Activated CD8-positive, alpha-beta memory T cell treated with anti-CD3 and anti-CD28 coated beads for 4 hours (primary cell): ENCODE data around the gene CCDC187.

ENCODE experiments used
- DNase-seq, 2 donors: peaks; one replicate each; pipeline ENCODE4 v3.0.0-alpha.2; 2020; ENCODE audit warnings: low read depth in 2 of 2

CCDC187 gene

DNA sequence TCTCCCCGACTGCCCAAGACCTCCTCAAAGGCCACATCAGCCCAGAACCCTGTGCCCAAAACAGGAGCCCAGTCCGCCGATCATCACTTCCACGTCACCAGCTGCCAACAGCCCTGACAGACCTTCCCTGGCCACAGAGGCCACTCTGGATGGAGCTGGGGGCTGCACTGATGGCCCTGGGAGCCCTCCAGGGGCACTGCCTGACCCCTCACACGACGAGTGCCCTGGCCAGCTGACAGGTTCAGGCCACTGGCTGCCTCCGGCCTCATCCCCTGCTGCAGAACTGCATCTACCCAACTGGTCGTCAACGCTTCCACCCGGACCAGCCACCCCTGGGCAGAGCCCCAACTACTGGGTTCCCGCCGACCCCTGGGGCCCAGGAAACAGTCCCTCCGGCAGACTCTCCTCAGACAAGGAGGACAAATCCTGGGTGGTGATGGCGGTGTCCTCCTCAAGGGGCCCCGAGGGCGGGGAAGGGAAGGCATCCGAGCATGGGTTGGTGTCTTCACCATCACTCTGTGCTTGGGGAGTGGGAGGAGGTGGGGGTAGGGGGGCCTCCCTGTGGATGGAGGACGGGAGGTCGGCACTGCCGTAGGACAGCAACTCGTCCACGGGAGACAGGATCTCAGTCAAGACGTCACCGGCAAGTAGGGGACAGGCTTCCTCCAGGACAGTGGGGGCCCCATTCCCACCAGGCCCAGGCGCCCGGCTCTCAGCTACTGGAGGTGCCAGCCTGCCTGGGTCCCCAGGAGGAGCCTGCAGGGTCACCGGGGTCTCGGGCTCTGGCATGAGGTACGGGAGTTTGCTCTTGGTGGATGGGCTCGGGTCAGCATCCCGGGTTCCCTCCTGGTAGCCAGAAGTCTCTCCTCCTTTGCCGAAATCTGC is 50.4 kb downstream of the CCDC187 start:
- DNase-seq, result no peak

DNA sequence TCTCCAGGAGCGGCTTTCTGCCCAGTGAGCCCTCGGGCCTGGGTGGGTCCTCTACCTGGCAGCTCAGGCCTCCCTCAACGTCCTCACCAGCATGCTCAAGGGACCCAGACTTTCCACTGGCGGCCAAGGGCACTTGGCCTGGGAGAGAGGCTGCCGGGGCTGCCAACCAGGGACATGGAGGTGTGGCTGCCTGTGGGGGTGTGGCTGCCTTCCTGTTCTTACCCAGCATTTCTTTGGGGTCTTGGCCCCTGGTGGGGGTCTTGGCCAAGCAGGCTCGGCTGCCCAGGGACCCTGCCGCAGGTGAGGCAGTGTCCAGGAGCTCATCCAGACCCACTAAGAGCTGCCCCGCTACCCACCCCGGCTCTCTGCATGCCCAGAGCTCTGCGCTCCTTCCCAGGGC is 51.0 kb downstream of the CCDC187 start:
- DNase-seq, result no peak

DNA sequence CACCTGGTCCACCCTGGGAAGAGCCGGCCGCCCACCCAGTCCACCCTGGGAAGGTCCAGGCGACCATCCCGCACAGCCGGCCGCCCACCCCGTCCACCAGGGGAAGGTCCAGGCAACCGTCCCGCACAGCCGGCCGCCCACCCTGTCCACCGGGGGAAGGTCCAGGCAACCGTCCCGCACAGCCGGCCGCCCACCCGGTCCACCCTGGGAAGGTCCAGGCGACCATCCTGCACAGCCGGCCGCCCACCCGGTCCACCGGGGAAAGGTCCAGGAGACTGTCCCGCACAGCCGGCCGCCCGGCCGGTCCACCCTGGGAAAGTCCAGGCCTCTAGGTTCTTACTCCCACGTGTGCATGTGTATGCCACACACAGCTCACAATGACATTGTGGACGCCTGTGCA is 51.6 kb downstream of the CCDC187 start:
- no peak for DNase-seq

DNA sequence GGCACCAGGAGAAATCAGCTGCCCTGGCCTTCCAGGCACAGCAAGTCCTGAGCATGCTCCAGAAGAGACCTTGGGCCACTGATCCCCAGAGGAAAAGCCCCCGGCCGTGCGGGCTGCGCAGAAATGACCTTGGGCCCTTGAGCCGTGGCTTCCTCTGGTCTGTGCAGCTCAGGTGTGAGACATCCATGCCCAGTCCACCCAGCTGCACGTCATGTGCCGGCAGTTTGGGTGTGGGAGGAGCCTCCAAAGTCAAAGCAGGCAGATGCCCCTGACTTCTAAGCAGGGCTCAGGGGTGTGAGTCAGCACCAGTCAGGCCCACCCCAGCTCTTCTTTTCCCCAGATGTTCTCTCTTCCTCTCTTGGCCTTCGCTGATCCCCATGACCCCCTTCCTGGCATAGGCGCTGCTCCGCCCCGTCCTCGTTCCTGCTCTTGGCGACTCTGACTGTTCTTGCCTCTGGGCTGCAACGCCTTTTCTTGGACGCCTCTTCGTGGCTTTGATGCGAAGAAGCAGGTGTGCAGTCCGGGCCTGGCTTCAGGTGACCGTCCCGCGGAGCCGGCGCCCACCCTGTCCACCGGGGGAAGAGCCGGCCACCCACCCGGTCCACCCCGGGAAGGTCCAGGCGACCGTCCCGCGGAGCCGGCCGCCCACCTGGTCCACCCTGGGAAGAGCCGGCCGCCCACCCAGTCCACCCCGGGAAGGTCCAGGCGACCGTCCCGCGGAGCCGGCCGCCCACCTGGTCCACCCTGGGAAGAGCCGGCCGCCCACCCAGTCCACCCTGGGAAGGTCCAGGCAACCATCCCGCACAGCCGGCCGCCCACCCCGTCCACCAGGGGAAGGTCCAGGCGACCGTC is 52.4 kb downstream of the CCDC187 start:
- no peak for DNase-seq

DNA sequence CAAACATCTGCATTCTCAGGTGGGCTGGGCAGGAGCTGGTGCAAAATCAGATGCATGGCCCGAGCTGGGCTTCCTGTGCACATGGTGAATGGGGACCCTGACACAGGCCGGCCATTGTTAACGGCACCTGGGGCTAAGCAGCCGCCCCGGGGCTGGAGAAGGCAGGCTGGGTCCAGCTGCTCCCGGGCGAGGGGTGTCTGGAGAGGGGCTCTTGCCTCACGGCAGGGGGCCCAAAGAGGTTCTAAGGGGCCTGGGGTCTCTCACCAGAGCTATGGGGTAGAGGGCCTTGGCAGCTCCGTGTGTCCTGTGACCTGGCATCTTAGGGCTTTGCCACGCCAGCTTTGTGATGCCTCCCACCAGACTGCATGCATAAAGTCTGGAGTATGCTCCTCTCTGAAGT is 53.2 kb downstream of the CCDC187 start:
- no peak for DNase-seq

DNA sequence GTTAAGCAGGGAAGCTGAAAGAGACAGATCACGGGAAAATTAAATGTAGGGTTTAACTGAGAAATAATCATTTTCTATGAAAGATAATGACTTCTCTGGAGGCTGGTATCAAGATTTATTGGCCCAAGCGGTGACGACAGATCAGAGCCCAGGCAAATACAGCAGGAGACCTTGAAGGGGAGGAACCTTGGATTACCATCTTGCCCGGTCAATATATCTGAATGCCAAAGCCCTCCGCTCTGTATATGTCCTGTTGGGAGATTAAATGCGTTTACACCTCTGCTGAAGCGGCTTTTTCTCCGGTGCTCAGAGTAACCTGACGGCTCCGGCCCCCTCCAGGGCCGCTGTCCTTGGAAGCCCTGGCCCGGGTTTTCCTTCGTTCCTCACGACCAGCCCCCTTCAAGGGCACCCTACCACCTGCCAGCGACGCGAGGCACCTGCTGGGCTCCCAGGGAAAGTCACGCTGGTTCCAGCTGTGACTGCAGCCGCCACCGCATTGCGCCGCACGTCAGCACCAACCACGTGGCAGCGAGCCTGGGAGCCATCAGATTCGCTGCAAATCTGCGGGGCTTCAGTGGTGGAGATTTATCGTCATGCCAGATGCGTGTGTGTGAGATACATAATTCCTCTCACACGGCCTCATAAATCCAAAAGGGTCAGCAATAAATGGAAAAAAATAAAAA is 53.9 kb downstream of the CCDC187 start:
- no peak for DNase-seq

DNA sequence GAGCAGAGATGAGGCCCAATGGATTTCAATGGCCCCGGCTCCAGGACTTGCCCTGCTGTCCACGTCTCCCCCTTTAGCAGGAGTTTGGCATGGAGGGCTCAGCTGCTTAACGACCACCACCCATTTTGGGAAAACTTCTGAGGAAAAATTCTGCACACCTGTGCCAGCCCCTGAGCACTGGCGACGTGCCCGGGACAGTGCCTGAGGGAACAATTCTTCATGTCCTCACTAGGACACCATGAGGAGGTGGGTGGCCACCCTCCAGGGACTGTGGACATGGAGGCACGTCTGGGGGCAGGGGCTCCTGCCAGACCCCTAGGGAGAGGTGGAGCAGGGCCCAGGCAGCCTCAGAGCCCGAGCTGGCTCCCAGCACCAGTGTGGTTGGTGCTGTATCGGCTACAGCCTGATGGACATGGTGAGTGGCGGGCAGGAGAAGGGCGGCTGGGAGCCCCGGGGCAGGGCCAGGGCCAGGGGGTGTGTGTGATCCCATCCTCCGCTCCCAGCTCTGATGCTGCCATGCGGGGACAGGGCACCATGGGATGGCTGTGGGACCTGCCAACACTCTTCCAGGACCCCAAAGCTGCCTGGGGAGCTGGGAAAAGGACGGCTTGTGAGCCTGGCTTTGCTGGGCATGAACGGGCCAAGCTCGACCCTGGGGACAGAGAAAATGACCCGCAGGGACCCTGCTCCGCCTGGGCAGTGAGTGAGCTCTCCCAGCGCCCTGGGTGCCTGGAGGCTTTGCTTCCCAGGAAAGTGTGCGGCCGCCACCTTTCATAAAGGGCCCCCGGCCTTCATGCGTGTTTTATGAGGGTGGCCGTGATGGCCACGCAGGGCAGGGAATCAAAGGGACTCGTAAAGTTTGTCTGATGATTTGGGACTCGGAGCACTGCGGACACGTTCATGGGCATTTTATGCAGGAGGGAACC is 54.7 kb downstream of the CCDC187 start:
- DNase-seq, result no peak

DNA sequence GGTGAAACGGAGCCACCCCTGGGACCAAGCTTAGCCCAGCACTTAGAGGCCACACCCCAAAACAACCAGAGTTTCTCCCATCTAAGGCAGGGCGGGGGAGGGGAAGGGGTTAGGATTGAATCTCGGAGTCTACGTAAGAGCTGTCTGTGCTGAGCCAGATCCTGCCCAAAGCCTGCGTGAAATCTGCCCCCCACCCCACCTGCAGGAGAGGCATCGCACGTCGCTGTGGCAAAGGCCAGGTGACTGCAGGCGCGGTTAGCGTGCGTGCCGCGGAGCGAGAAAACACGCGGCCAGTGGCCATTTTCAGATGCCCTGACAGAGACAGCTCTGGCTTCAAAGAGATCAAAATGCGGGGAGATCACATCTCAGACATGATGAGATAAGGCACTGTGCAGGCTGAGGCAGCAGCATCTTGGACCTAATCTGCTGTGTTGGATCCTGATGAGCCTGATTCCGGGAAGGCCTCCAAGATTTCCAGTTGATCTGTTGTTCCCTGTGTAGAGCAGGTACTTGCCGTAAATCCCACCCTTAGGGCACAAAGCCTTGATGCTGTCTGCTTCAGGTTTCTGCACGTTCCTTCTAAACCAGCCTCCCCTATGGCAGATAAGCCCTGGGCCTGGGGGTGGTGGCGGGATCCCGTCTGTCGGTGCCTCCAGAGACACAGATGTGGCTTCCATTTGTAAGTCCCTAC is 55.8 kb downstream of the CCDC187 start:
- DNase-seq, result no peak

DNA sequence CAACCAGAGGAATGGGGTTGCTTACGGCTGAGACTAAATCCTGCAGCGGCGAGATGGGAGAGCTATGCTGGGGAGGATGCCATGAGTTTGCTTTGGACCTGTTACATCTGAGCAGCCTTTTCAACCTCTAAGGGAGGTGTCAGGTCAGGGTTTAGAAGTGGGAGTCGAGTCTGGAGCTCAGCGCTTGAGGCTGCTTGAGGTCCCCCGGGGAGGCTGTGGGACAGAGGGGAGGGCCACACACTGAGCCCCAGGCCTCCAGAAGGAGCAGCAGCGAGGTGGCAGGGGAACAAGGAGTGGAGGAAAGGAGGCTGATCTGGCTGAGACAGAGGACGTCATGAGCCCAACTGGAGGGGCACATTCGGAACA is 56.4 kb downstream of the CCDC187 start:
- DNase-seq, result no peak

DNA sequence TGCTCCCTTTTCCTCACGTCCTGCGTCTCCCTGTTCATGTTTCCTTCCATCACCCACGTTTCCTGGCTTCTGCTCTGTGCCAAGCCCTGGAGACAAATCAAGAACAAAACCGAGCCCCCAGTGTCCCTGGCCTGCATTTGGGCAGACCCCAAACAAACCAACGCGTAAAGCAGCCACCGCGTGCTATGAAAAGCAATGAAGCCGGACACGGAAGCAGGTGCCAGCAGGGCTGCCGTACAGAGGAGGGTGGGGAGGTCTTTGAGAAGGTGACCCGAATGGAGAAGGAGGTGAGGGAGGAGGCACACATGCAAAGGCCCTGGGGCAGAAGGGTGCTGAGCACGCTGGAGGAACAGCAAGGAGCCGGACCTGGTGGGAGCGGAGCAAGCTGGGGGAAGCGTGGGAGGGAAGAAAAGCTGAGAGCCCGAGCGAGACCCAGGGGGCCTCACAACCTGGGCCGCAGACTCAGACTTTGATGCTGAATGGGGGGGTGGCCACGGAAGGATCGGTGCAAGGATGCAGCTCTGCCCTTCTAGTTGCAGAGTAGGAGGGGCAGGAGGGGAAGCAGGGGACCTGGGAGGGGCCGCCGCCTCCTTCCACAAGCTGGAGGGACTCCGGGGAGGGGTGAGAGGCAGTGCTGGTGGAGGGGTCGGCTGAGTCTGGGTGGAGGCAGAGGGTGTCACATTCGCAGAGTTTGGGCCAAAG is 56.9 kb downstream of the CCDC187 start:
- DNase-seq, result no peak

DNA sequence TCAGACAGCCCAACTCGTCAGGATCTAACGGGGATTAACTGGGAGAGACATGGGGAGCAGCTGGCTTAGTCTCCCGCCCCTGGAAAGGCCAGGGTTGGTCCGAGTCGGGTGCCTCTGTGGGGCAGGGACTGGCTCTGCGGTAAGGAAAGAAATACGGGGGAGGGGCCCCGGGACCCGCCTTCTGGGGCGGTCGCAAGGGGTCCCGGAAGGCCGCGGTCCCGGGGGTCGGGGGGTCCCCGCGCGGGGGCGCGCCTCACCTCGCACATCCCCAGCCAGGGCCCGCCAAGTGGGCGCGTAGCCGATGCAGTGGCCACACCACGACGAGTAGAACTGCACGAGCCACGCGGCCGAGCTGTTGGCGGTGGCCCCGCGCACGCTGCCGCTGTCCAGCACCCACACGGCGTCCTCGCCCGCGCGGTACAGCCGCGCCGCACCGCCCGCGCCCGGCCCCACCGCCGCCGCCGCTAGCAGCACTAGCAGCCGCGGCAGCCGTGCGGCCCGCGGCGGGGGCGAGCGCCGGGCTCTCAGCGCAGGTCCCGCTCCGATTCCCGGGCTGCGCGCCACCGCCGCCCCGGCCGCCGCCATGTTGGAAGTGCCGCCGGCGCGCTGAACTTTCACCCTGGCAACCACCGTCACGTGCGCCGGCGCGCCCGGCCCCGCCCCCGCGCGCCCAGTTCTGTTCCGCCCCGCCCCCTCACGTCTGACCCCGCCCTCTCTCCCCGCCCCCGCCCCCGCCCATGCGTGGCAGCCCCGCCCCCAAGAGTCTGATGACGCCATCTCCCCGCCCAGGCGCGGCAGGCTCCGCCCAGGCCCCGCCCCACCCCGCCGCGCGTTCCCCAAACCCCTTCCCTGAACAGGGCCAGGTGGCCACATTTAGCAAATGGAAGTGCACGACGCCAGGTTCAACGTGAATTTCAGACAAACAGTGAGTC is 58.4 kb downstream of the CCDC187 start, which contains the start of gene QSOX2:
TSS of gene QSOX2 (minus strand) at position 594 of the 932 bp plus-strand sequence. CDS start at position 585, 9 bp downstream.
- DNase-seq, result peak; percentile 71 to 72

DNA sequence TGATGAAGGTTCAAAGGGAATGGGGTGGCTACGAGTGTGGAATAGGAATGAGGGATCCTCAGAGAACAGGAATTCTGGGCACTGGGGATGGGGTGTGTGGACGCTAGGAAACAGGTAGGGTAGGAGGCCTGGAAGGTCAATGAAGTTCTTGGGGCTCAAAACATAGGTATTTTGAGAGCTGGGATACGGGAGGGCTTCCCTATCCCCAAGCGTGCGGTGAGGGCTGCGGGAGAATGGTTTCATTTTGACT is 59.0 kb downstream of the CCDC187 start:
- no peak for DNase-seq

DNA sequence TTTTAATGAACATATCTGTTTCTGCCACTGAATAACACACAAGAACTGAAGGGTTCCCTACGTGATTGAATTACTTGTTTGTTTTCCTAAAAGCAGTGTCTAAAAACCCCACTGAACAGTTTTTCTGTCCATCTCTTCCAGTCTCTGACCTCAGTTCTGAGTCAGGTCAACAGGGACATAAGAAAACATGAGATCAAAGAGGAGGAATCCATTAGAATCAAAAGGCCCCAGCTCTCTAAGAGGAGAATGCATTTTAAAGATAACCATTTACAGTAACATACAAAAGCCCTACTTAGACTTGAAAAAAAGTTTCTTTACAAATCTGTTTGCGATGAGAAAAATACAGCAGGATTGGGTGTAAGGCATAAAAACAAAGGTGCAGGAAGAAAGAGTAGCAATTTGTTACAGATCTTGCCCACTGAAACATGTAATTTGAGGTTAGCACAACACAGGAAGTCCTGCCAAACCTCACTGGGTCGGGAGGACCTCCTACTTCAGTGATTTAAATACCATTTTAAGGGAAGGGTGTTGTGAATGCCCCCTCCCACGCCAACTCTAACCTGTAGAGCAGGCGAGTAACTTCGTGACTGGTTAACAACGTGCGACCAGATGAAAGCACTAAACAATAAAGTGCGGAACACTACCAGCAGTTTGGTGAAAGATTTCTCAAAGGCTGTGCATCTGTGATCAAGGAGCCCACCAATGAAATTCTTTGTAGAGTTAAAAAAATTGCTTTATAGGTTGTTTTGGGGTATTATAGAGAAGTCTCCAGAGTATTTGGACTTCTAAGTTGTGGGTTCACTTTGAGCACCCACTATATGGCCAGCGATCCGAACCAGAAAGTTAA is 59.5 kb downstream of the CCDC187 start:
- DNase-seq, result peak; percentile 44 to 65

DNA sequence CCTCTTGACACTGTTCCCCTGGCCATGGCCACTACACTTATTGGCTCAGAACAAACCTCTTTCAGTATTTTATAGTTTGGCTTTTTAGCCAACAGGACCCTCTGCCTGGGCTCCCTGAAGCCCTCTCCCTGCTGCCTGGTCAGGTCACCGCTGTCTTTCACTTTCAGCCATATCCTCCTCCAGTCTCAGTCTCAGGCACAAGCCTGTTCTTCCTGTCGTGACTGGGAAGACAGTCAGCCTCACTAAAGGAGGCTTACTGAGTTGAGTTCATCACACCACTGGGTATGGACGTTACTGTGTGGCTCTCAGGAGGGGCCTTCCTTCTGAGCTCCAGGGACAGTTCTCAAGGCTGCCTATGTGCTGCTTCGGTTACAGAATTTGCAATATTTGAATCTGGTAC is 60.3 kb downstream of the CCDC187 start:
- DNase-seq, result no peak

DNA sequence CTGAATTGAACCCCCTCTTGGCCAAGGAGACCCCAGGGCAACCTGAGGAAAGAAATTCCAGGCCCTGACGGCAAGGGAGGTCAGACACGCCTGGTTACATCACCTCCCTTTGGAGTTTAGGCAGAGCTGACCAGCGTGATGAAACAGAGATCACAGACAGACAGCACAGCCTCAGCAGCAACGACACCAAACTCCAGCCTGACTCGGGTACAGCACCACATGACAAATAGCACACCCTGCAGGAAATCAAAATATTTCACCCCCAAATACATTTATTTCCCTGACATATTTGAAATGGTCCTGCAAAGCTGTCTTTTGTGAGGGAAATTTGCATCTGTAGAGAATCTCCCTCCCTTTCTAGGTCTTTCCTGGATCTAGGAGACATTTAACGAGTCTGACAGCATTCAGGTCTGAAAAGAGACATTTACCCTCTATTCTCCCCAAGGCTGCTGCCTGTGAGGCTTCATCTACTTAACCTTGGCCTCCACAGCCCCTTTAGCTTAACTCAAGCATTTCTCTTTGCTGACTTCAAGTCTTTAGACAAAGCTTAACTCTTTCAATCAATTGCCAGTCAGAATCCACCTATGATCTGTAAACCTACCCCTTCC is 60.9 kb downstream of the CCDC187 start:
- no peak for DNase-seq

DNA sequence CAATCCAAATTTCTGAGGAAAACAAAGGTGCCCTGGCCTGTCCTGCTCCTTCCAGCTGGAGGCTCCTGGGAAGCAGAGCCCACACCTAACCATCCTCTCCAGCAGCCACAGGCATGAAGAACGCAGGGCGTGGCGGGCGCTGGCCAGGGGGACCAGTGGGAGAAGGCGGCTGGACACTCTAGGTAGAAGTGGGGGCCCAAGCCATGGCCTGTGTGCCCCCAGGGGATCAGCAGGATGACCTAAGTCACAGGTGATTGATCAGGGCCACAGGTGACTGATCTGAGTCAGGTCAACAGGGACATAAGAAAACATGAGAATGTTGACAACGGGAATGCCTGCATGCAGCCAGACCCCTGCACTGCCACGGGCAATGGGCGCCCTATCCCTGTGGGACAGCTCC is 61.6 kb downstream of the CCDC187 start:
- DNase-seq, result no peak

DNA sequence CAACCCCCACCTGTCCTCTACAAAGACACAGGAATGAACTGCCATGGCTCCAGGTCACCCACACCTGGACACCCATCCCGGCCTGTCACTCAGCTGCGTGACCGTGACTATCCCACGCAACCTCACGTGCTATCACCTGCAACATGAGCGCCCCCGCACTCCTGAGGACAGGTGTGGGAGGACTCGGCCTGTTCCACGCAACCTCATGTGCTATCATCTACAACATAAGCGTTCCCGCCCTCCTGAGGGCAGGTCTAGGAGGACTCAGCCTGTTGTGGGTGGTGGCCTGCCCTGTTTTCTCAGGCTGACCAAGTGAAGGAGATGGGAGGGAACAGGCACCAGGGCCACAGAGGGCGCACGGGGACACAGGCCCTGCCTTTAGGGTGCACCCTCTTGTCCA is 62.4 kb downstream of the CCDC187 start:
- no peak for DNase-seq

DNA sequence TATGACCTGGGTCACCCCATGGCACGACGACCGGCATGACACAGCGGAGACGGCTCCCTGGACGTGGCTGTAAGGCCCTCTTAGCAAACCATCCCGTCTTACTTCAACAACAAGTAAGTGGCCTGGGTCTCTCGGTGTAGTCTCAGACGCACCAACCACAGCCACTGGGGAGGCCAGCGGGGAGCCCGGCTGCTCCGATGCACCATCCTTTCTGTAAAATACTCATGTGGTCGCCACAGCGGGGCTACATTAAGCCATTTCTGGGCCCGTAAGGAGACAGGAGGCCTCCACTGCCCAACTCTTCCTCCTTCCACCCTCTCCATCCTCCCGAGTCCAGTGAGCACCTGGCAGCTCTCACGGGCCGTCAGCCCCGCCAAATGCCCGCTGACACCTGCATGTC is 63.0 kb downstream of the CCDC187 start:
- DNase-seq, result no peak
